Heart left ventricle (tissue), 13 donors: ENCODE measurements around the gene AGPAT4.

Experiments used
- CTCF ChIP-seq, 12 donors: fragments of 200-600 bp; sonication (generic) in 4 of 12; IDR thresholded peaks; one replicate each; pipeline versions ENCODE4 v1.5.0 to v1.8.0; 2018 to 2022; ENCODE audit warnings: antibody characterized with exemption in 12 of 12, mild to moderate bottlenecking in 5 of 12
- POLR2A ChIP-seq, 2 donors: fragments of 450-650 bp; IDR thresholded peaks; one replicate each; pipeline ENCODE4 v1.6.1; 2017; ENCODE audit warnings: antibody characterized with exemption in 2 of 2, mild to moderate bottlenecking in 2 of 2, moderate library complexity in 2 of 2
- donor health status: ischemic (EF 13 %, LVEDD 7.1; RV severe dilation, severe dysfunction).
- donor health status: DM: no; HTN: yes; CAD: no.
- donor health status: DM: no; HTN: no; CAD: no.
- donor health status: ischemic (EF 25% LVEDD 6.9; RV normal size, moderate dysfunction).
- donor health status: ischemic (EF 25% LVEDD 5.7; RV mildly dilated, moderate dysfunction).
- donor health status: ischemic (EF 35%, LVEDD 5.7; RV mildly dilated, moderate dysfunction).
- donor health status: nonischemic (EF 11% LVEDD 7.7; RV severe dilation, severe dysfunction).
- donor health status: DM: yes; HTN: yes; CAD: no.
- donor health status: PGD.
- donor health status: ischemic (EF 29% LVEDD 5.4; RV normal size, mild dysfunction).
- donor health status: nonischemic (EF 23%, LVEDD 6.1; RV moderate dilation, normal function).

GRCh38 chr6:161319231-161319630, 45.4 kb upstream of the AGPAT4 start:
- TF ChIP-seq CTCF (IDR thresholded peaks at IDR 0.05) (no peak), POLR2A (IDR thresholded peaks at IDR 0.05) (no peak)
